ENCODE measurements around the gene ERVMER34-1. TPM values are rescaled to one million over a fixed set of nuclear protein-coding genes. Genes with fewer than 3 reads are reported as not detected.

ERVMER34-1 gene
- total RNA-seq, 3 donors from 2014 or later (not counting 1 experiment from before 2014, with no cell fraction given), result not detected

DNA sequence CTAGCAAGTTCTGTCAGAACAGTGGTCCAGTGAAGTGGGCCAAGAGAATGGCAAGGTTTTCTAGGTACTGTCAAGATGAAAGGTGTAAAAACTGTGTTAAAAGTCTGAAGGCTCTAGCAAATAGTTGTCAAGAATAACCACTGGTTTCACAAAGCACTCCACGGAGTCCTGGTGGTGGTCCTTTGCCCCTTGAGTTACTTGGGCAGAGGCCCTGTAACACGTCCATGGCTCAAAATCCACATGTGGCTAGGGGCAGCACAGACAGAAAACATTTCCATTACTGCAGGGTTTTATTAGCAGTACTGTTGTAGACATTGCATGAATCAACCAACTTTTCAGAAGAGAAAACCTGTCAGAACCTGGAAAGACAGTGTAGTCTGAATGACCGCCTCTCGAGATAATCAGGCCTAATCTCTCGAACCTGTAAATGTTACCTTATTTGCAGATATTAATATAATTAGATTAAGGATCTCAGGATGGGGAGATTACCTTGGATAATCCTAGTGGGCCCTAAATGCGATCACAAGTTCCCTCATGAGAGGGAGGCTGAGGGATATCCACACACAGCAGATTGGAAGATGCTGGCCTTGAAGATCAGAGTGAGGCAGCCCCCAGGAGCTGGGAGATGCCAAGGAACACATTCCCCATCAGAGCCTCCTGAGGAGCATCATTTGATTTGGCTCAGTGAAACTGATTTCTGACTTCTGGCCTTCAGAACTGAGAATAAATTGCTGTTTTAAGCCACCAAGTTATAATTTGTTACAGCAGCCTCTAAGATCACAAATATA lies 34.7 kb downstream of the ERVMER34-1 start:
- Mint-ChIP-seq H3K4me1 (peaks cover 13 to 32% of the 10 kb centered on the region in 2 donors), H3K4me3 (no peak overlapping the region), H3K9me3 (no peaks in the 10 kb centered on the region), H3K27me3 (ENCODE audit: low read depth in 2 of 2) (no peaks in the 10 kb centered on the region), H3K27ac (no peak overlapping the region), H3K36me3 (no peaks in the 10 kb centered on the region)
- WGBS (ENCODE audit: insufficient coverage), result 95% methylated on average over 5 of the region's 6 CpGs
- Histone ChIP-seq H3K27me3 (ENCODE audit: control insufficient read depth, insufficient read depth, low read length) (no peaks in the 10 kb centered on the region), H3K27ac (ENCODE audit: low read length) (no peak overlapping the region), H3K9me3 (ENCODE audit: control insufficient read depth, insufficient read depth, low read length) (no peaks in the 10 kb centered on the region), H3K4me3 (ENCODE audit: low read length) (no peak overlapping the region), H3K36me3 (ENCODE audit: control insufficient read depth, insufficient read depth, low read length) (peaks cover 8% of the 10 kb centered on the region), H3K4me1 (ENCODE audit: control insufficient read depth, insufficient read depth, low read length) (peaks cover 18% of the 10 kb centered on the region)
- TF ChIP-seq, protein P1, sequence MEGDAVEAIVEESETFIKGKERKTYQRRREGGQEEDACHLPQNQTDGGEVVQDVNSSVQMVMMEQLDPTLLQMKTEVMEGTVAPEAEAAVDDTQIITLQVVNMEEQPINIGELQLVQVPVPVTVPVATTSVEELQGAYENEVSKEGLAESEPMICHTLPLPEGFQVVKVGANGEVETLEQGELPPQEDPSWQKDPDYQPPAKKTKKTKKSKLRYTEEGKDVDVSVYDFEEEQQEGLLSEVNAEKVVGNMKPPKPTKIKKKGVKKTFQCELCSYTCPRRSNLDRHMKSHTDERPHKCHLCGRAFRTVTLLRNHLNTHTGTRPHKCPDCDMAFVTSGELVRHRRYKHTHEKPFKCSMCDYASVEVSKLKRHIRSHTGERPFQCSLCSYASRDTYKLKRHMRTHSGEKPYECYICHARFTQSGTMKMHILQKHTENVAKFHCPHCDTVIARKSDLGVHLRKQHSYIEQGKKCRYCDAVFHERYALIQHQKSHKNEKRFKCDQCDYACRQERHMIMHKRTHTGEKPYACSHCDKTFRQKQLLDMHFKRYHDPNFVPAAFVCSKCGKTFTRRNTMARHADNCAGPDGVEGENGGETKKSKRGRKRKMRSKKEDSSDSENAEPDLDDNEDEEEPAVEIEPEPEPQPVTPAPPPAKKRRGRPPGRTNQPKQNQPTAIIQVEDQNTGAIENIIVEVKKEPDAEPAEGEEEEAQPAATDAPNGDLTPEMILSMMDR (IDR thresholded peaks at IDR 0.05), result no peak
- intact Hi-C loops (cut with micrococcal nuclease), result no loop called here
- no peak for DNase-seq
- no peak for ATAC-seq

DNA sequence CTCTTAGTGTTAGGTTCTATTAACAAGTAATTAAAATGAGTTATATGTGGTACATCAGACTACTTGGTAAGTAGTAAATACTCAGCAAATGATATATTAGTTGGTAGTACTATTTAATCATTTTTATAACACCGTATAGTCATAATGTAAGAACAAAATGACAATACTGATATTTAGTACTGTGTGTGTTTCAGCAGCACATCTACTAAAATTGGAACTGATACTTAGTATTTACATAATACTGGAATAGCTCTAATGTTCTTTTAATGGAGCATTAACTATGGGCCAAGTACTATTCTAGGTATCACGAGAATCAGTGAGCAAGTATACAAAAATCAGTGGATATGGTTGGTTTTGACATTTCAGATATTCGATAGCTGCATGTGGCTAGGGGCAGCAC lies 35.3 kb downstream of the ERVMER34-1 start:
- 71% methylated on average over 1 of the region's 3 CpGs for WGBS (ENCODE audit: insufficient coverage)
- Histone ChIP-seq H3K4me1 (ENCODE audit: control insufficient read depth, insufficient read depth, low read length) (peaks cover 18% of the 10 kb centered on the region), H3K27me3 (ENCODE audit: control insufficient read depth, insufficient read depth, low read length) (no peaks in the 10 kb centered on the region), H3K4me3 (ENCODE audit: low read length) (no peak overlapping the region), H3K27ac (ENCODE audit: low read length) (no peak overlapping the region), H3K36me3 (ENCODE audit: control insufficient read depth, insufficient read depth, low read length) (peaks cover 8% of the 10 kb centered on the region), H3K9me3 (ENCODE audit: control insufficient read depth, insufficient read depth, low read length) (no peaks in the 10 kb centered on the region)
- ATAC-seq (no peak), DNase-seq (no peak)
- Mint-ChIP-seq H3K4me1 (peaks cover 12 to 31% of the 10 kb centered on the region in 2 donors), H3K4me3 (no peak overlapping the region), H3K27ac (no peak overlapping the region), H3K9me3 (no peaks in the 10 kb centered on the region), H3K36me3 (no peaks in the 10 kb centered on the region), H3K27me3 (ENCODE audit: low read depth in 2 of 2) (no peaks in the 10 kb centered on the region)
- TF ChIP-seq, protein P1 (IDR thresholded peaks at IDR 0.05), result no peak
- intact Hi-C loops (cut with micrococcal nuclease), result no loop called here

DNA sequence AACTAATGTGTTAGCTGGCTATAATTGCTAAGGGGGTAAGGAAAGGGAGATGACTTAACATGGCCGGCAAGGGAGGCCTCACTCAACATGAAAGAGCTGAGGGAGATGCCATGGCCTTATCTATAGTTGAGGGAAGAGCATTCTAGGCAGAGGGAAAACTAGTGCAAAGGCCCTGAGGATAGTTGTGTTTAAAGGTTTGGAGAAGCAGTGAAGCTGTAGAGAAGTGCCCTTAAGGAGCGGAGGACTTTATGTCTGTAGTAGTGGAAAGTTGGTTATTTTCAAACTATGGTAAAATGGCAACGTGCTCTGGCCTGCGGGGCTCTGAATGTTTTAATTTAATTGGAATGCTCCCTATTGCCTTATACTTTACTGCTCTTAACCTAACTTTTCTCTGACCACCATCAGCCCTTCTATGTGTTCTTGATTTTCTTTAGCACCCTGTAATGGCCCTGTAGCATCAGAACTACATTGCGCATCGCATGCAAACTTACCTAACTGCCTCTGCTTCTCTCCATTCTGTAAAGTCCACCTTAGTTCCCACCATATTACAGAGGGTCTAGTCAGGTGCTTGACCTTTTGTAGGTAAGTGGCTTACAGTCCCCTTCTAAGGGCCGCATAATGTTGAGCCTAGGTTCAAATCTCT lies 35.8 kb downstream of the ERVMER34-1 start:
- intact Hi-C loops (cut with micrococcal nuclease), result no loop called here

More for the DNA sequence above, 35.8 kb downstream of the ERVMER34-1 start:
- H3K9me3 ChIP-seq (ENCODE audit: control insufficient read depth, insufficient read depth, low read length), result no peaks in the 10 kb centered on the region
- no peak overlapping the region for H3K4me3 ChIP-seq (ENCODE audit: low read length)
- H3K27me3 Mint-ChIP-seq (ENCODE audit: low read depth in 2 of 2), result no peaks in the 10 kb centered on the region
- no peaks in the 10 kb centered on the region for H3K9me3 Mint-ChIP-seq
- no peaks in the 10 kb centered on the region for H3K27me3 ChIP-seq (ENCODE audit: control insufficient read depth, insufficient read depth, low read length)
- no peak overlapping the region for H3K27ac Mint-ChIP-seq
- no peak overlapping the region for H3K27ac ChIP-seq (ENCODE audit: low read length)
- peaks cover 8% of the 10 kb centered on the region for H3K36me3 ChIP-seq (ENCODE audit: control insufficient read depth, insufficient read depth, low read length)
- TF ChIP-seq, protein P1 (IDR thresholded peaks at IDR 0.05), result no peak
- ATAC-seq, result no peak
- 95% methylated on average over 6 of the region's 7 CpGs for WGBS (ENCODE audit: insufficient coverage)
- H3K36me3 Mint-ChIP-seq, result no peaks in the 10 kb centered on the region
- H3K4me1 Mint-ChIP-seq, result peaks cover 12 to 31% of the 10 kb centered on the region in 2 donors
- DNase-seq, result no peak
- H3K4me3 Mint-ChIP-seq, result no peak overlapping the region
- H3K4me1 ChIP-seq (ENCODE audit: control insufficient read depth, insufficient read depth, low read length), result peaks cover 18% of the 10 kb centered on the region
